HEK293 (cell line): ENCODE results near the gene PRKAG2.
A peak's percentile ranks its signal among the peaks of the same experiment; 100 is the strongest.

Source experiments
- CTCF ChIA-PET: fragments of 350-600 bp; formaldehyde crosslinking; extraction: SDS; loops from one replicate; lab custom pipeline; 2021; ENCODE audit warnings: antibody characterized with exemption; lab: Yijun Ruan, JAX
- POLR2A ChIA-PET: fragments of 300-600 bp; formaldehyde crosslinking; extraction: SDS; loops from one replicate; lab custom pipeline; 2020; ENCODE audit warnings: antibody characterized with exemption, inconsistent platforms; lab: Yijun Ruan, JAX
- H3K27ac ChIP-seq: fragments of 200-500 bp; sonication (Bioruptor generic); 2 replicates; pipeline ENCODE4 v1.5.1; 2014; ENCODE audit warnings: low read depth, low read length, control low read depth, inconsistent platforms; ENCODE audit errors: extremely low read depth
- H3K36me3 ChIP-seq, 2 experiments: fragments of 200-500 bp in 1 of 2; sonication (Bioruptor generic) in 1 of 2; 1 replicate in 1 of 2; 2 replicates in 1 of 2; pipeline ENCODE4 v1.5.1; 2014 to 2017; ENCODE audit warnings: inconsistent platforms in 2 of 2, low read length in 2 of 2; ENCODE audit not compliant: control insufficient read depth in 2 of 2, insufficient read depth in 1 of 2
- H3K4me1 ChIP-seq: fragments of 200-500 bp; sonication (Bioruptor generic); 2 replicates; pipeline ENCODE4 v1.5.1; 2014; ENCODE audit warnings: mild to moderate bottlenecking, low read length, inconsistent platforms; ENCODE audit not compliant: control insufficient read depth, insufficient read depth
- H3K4me3 ChIP-seq: 2 replicates; pipeline ENCODE4 v1.5.1; 2011; ENCODE audit warnings: low read depth, mild to moderate bottlenecking, control low read depth, low read length, moderate library complexity
- H3K9me3 ChIP-seq: fragments of 200-500 bp; sonication (Bioruptor generic); 2 replicates; pipeline ENCODE4 v1.5.1; 2014; ENCODE audit warnings: low read depth, low read length, inconsistent platforms; ENCODE audit not compliant: control insufficient read depth, insufficient read depth
- AEBP2 ChIP-seq: fragments of 450-650 bp; formaldehyde crosslinking; IDR thresholded peaks from 2 replicates; pipeline ENCODE4 v1.5.1; 2016; ENCODE audit warnings: missing biosample characterization, missing genetic modification characterization, borderline replicate concordance
- ATF2 ChIP-seq: fragments of 450-650 bp; formaldehyde crosslinking; IDR thresholded peaks from 2 replicates; pipeline ENCODE4 v1.5.1; 2016; ENCODE audit warnings: missing biosample characterization, missing genetic modification characterization, low read depth
- HIC1 ChIP-seq: fragments of 450-650 bp; formaldehyde crosslinking; IDR thresholded peaks from 2 replicates; pipeline ENCODE4 v1.5.1; 2016; ENCODE audit warnings: missing biosample characterization, missing genetic modification characterization
- MZF1 ChIP-seq: fragments of 450-650 bp; formaldehyde crosslinking; IDR thresholded peaks from 2 replicates; pipeline ENCODE4 v1.5.1; 2017; ENCODE audit warnings: missing biosample characterization, missing genetic modification characterization, borderline replicate concordance
- SALL2 ChIP-seq: fragments of 450-650 bp; formaldehyde crosslinking; IDR thresholded peaks from 2 replicates; pipeline ENCODE4 v1.5.0; 2017; ENCODE audit warnings: missing biosample characterization, mild to moderate bottlenecking, missing genetic modification characterization, borderline replicate concordance
- SP2 ChIP-seq: fragments of 450-650 bp; formaldehyde crosslinking; IDR thresholded peaks from 2 replicates; pipeline ENCODE4 v1.5.1; 2016; ENCODE audit warnings: missing biosample characterization, missing genetic modification characterization
- WT1 ChIP-seq: fragments of 450-650 bp; formaldehyde crosslinking; IDR thresholded peaks from 2 replicates; pipeline ENCODE4 v1.5.1; 2016; ENCODE audit warnings: missing biosample characterization, missing genetic modification characterization
- ZBTB8A ChIP-seq: fragments of 450-650 bp; formaldehyde crosslinking; IDR thresholded peaks from 2 replicates; pipeline ENCODE4 v1.5.1; 2016; ENCODE audit warnings: missing biosample characterization, missing genetic modification characterization
- ZFP69B ChIP-seq: fragments of 450-650 bp; formaldehyde crosslinking; IDR thresholded peaks from 2 replicates; pipeline ENCODE4 v1.5.1; 2016; ENCODE audit warnings: missing biosample characterization, missing genetic modification characterization
- ZNF10 ChIP-seq: fragments of 450-650 bp; formaldehyde crosslinking; IDR thresholded peaks from 2 replicates; pipeline ENCODE4 v1.5.1; 2017; ENCODE audit warnings: missing biosample characterization, missing genetic modification characterization
- ZNF132 ChIP-seq: fragments of 450-650 bp; formaldehyde crosslinking; IDR thresholded peaks from 2 replicates; pipeline ENCODE4 v1.5.1; 2017; ENCODE audit warnings: missing biosample characterization, missing genetic modification characterization, borderline replicate concordance
- ZNF155 ChIP-seq: fragments of 450-650 bp; formaldehyde crosslinking; IDR thresholded peaks from 2 replicates; pipeline ENCODE4 v1.5.1; 2016; ENCODE audit warnings: missing biosample characterization, missing genetic modification characterization
- ZNF26 ChIP-seq: fragments of 450-650 bp; formaldehyde crosslinking; IDR thresholded peaks from 2 replicates; pipeline ENCODE4 v1.5.1; 2016; ENCODE audit warnings: missing biosample characterization, missing genetic modification characterization
- ZNF473 ChIP-seq: fragments of 450-650 bp; formaldehyde crosslinking; IDR thresholded peaks from 2 replicates; pipeline ENCODE4 v1.5.1; 2017; ENCODE audit warnings: missing biosample characterization, missing genetic modification characterization
- ZNF530 ChIP-seq: fragments of 450-650 bp; formaldehyde crosslinking; IDR thresholded peaks from 2 replicates; pipeline ENCODE4 v1.5.1; 2016; ENCODE audit warnings: low read depth, missing biosample characterization, missing genetic modification characterization
- ZNF548 ChIP-seq: fragments of 450-650 bp; formaldehyde crosslinking; IDR thresholded peaks from 2 replicates; pipeline ENCODE4 v1.5.1; 2016; ENCODE audit warnings: missing biosample characterization, missing genetic modification characterization
- ZNF747 ChIP-seq: fragments of 450-650 bp; formaldehyde crosslinking; IDR thresholded peaks from 2 replicates; pipeline ENCODE4 v1.5.1; 2016; ENCODE audit warnings: missing biosample characterization, missing genetic modification characterization
- ZNF76 ChIP-seq: fragments of 450-650 bp; formaldehyde crosslinking; IDR thresholded peaks from 2 replicates; pipeline ENCODE4; 2016; ENCODE audit warnings: low read depth, missing biosample characterization, missing genetic modification characterization, borderline replicate concordance
- ZNF843 ChIP-seq: fragments of 450-650 bp; formaldehyde crosslinking; IDR thresholded peaks from 2 replicates; pipeline ENCODE4 v1.5.1; 2016; ENCODE audit warnings: missing biosample characterization, missing genetic modification characterization
- TF ChIP-seq, protein P1 (sequence below): fragments of 450-650 bp; formaldehyde crosslinking; IDR thresholded peaks from 2 replicates; pipeline ENCODE4 v1.5.1; 2016; ENCODE audit warnings: missing biosample characterization, missing genetic modification characterization

PRKAG2 gene

DNA sequence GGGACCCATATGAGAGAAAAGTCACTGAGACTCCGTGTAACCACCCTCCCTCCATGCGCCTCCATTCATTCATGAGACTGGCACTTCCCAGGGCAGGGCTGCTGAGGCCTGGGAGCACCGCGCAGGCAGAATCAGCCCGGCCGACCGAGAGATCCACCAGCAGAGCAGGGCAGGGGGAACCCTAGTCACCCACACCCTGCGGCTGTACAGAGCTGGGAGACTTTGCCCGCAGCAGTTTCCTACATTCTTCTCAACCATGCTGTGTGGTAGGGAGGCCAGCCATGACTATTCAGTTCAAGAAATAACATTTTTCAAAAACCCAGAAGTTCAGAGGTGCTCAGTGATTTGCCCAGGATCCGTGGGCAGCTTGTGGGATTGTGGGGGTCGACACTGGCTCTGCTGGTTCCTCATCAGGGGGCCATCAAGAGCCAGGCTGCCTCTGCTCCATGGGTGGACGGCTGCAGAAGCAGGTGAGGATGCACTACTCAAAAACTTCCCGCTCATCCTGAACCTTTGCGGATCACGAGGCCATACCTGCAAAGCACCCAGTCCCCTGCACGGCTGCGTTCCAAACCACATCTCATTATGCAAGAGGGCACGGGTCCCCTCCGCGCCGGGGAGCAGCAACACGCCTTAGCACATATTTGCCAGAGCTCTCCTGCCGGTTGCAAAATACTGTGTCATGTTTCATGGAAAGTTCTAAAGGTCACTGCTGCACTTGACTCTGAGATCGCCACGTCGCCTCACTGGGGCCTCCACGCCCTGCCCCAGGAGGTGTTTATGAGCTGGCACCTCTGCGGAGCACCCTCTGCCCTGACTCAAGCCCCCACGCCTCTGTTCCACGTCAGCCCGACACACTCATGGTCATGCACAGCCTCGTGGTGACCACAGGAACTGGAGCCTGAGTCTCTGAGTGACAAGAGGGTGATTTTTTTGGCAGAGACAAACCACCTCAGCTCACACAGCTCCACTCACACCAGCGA lies 132.0 kb downstream of the PRKAG2 start:
- no peak overlapping the region for H3K27ac ChIP-seq

GRCh38 chr7:151744051-151744580 lies 132.8 kb downstream of the PRKAG2 start:
- Histone ChIP-seq H3K9me3 (no peaks in the 10 kb centered on the region), H3K36me3 (no peaks in the 10 kb centered on the region), H3K4me1 (no peaks in the 10 kb centered on the region), H3K4me3 (no peak overlapping the region), H3K27ac (no peak overlapping the region)
- ChIA-PET CTCF (interaction anchor here (1.4 to 3.4 kb wide), 3 partner anchors 10 to 16 kb away, joined by 7 to 19 read pairs (median 15); no protein-coding TSS in a partner anchor), POLR2A (no interaction called here)
- no peak for TF ChIP-seq ZNF843
- no peak for TF ChIP-seq ZNF548 (tag by site-specific recombination)
- no peak for TF ChIP-seq WT1 (tag by site-specific recombination)
- TF ChIP-seq ZFP69B (tag by site-specific recombination) = no peak
- no peak for TF ChIP-seq ZBTB8A (tag by site-specific recombination)
- TF ChIP-seq ZNF473 = no peak
- TF ChIP-seq ATF2 (tag by site-specific recombination) = no peak
- no peak for TF ChIP-seq MZF1 (tag by site-specific recombination)
- TF ChIP-seq AEBP2 (tag by site-specific recombination) = no peak
- TF ChIP-seq ZNF132 (tag by site-specific recombination) = no peak
- TF ChIP-seq SALL2 (tag by site-specific recombination) = no peak
- TF ChIP-seq ZNF155 (tag by site-specific recombination) = no peak
- TF ChIP-seq SP2 (tag by site-specific recombination) = no peak
- no peak for TF ChIP-seq ZNF10 (tag by site-specific recombination)
- no peak for TF ChIP-seq ZNF530 (tag by site-specific recombination)
- TF ChIP-seq ZNF76 (tag by site-specific recombination) = no peak

More for the DNA sequence above, 132.0 kb downstream of the PRKAG2 start:
- Histone ChIP-seq H3K36me3 (no peaks in the 10 kb centered on the region), H3K4me1 (no peaks in the 10 kb centered on the region), H3K9me3 (no peaks in the 10 kb centered on the region)
- POLR2A ChIA-PET = interaction anchor here (1.1 kb wide), 1 partner anchor 518 kb away, joined by 3 read pairs; the partner anchor contains the start of gene ABCF2
- TF ChIP-seq, protein P1, sequence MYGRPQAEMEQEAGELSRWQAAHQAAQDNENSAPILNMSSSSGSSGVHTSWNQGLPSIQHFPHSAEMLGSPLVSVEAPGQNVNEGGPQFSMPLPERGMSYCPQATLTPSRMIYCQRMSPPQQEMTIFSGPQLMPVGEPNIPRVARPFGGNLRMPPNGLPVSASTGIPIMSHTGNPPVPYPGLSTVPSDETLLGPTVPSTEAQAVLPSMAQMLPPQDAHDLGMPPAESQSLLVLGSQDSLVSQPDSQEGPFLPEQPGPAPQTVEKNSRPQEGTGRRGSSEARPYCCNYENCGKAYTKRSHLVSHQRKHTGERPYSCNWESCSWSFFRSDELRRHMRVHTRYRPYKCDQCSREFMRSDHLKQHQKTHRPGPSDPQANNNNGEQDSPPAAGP = peak; percentile 21; the same call in 1 of the 2 replicates
- TF ChIP-seq ZNF747 = no peak
- peak; percentile 63; the same call in 1 of the 2 replicates for TF ChIP-seq HIC1 (tag by site-specific recombination)
- no peak for TF ChIP-seq ZNF26 (tag by site-specific recombination)
- TF ChIP-seq, all 188 proteins: peak for 2
- CTCF ChIA-PET = interaction anchor here (0.6 to 3.4 kb wide), 9 partner anchors 9 to 176 kb away, joined by 3 to 19 read pairs (median 3); no protein-coding TSS in a partner anchor
- H3K4me3 ChIP-seq = no peak overlapping the region
